ENCODE measurements around the gene NEDD4L. TPM values are rescaled to one million over a fixed set of nuclear protein-coding genes. Genes with fewer than 3 reads are reported as not detected.

Gene NEDD4L
- total and polyA plus RNA-seq, 10 of the 15 experiments (the other 5 are each of a cell fraction or from before 2014, with no cell fraction given) = 7.4 to 24.0 (median 17.7) TPM

DNA sequence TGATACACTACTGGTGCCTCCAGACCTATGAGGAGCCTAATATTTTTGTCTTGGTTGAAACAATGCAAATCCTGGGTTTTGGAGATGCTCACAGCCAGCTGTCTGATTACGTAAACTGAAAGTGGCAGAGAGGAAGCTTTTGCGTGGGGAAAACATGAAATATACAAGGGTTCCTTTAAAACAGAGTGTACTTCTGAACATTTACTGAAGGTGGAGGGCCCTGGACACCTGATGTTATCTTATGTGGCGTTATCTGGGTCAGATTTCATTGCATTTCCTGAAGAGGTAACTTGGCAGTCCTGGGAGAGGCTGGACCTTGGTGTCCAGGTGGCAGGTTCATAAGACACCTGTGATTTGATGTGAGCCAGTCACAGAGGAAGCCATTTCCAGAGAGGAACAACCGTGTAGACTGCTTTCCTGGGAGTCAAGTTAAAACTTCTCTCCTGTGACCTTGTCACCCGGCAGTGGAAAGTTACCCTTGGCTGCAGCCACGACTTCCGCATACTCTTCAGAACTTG is 105.0 kb downstream of the NEDD4L start:
- ATAC-seq (peak; percentile 82), DNase-seq (ENCODE audit: low read depth, low spot score) (peak; percentile 24), FAIRE-seq (no peak)
- peak; percentile 46; the same call in 1 of the 2 replicates for TF ChIP-seq SPI1 (IDR thresholded peaks at IDR 0.05; ENCODE audit: borderline replicate concordance, insufficient read depth, low read depth, low read length)
- TF ChIP-seq CREM (IDR thresholded peaks at IDR 0.05; ENCODE audit: low read depth) = no peak
- TF ChIP-seq JUNB (IDR thresholded peaks at IDR 0.05) = peak; percentile 62
- no peak for TF ChIP-seq SUZ12 (IDR thresholded peaks at IDR 0.05; ENCODE audit: unreplicated experiment)
- TF ChIP-seq HDGF (IDR thresholded peaks at IDR 0.05) = no peak
- 0 out of 2 replicates have a peak, but pooled peaks have one; percentile 32 for TF ChIP-seq TCF12 (IDR thresholded peaks at IDR 0.05; ENCODE audit: low read depth, low read length)
- TF ChIP-seq IKZF1 (conservative IDR thresholded peaks at IDR 0.05) = 0 out of 2 replicates have a peak, but pooled peaks have one; percentile 16
- in situ Hi-C loops (cut with MboI) (no loop called here), intact Hi-C loops (cut with micrococcal nuclease; ENCODE audit: unreplicated experiment) (no loop called here)
- H3K36me3 ChIP-seq (ENCODE audit: control insufficient read depth in 2 of 2, insufficient read depth in 2 of 2, low read length in 1 of 2) = no peaks in the 10 kb centered on the region
- H4K20me1 ChIP-seq (ENCODE audit: control insufficient read depth, insufficient read depth) = no peaks in the 10 kb centered on the region
- H3K9me3 ChIP-seq (replicated peaks; ENCODE audit: control insufficient read depth, insufficient read depth, low read length) = no peaks in the 10 kb centered on the region
- WGBS (ENCODE audit: insufficient coverage, insufficient replicate concordance, low lambda C conversion rate, missing lambda C conversion rate) = 28% methylated on average over 7 of the region's 7 CpGs
- H3K4me1 ChIP-seq (ENCODE audit: control insufficient read depth, insufficient read depth, low read length) = 0 out of 2 replicates have a peak, but pooled peaks cover 3% of the 10 kb centered on the region
- H3K27me3 ChIP-seq (replicated peaks in 1 of 2; ENCODE audit: control insufficient read depth in 2 of 2, insufficient read depth in 2 of 2, low read length in 1 of 2) = no peaks in the 10 kb centered on the region
- ChIA-PET POLR2A (interaction anchor here (0.6 kb wide), 2 partner anchors 15 to 148 kb away, joined by 3 to 8 read pairs; no protein-coding TSS in a partner anchor), CTCF (interaction anchor here (1.1 to 5.3 kb wide), 6 partner anchors 9 to 173 kb away, joined by 3 to 34 read pairs (median 4); partner anchors contain the start of gene NEDD4L), SMC1A (ENCODE audit: uncharacterized antibody, unreplicated experiment) (interaction anchor here (0.6 to 3.0 kb wide), 5 partner anchors 9 to 97 kb away, joined by 3 to 13 read pairs (median 6); no protein-coding TSS in a partner anchor), RAD21 (ENCODE audit: unreplicated experiment) (interaction anchor here (0.9 to 1.1 kb wide), 2 partner anchors 13 to 27 kb away, joined by 3 to 4 read pairs; no protein-coding TSS in a partner anchor)
- no TSS peak for BruUV-seq (replicated peaks)
- H3K27ac ChIP-seq (ENCODE audit: control insufficient read depth, insufficient read depth) = no peak overlapping the region
- no peak overlapping the region for H2AFZ ChIP-seq (ENCODE audit: control insufficient read depth, low read depth, low read length)
- H3K79me2 ChIP-seq (ENCODE audit: control insufficient read depth, insufficient read depth, low read length) = no peaks in the 10 kb centered on the region
- peak overlapping the region; percentile 56 for H3K4me2 ChIP-seq (ENCODE audit: control insufficient read depth, insufficient read depth)
- H3K9ac ChIP-seq (ENCODE audit: control insufficient read depth, insufficient read depth, low read length) = no peak overlapping the region
- H3K4me3 ChIP-seq = no peak overlapping the region

GRCh38 chr18:58150772-58151171 is 106.7 kb downstream of the NEDD4L start:
- WGBS (ENCODE audit: insufficient coverage, insufficient replicate concordance, low lambda C conversion rate, missing lambda C conversion rate) = 60% methylated on average over 4 of the region's 4 CpGs
- H3K27me3 ChIP-seq (replicated peaks in 1 of 2; ENCODE audit: control insufficient read depth in 2 of 2, insufficient read depth in 2 of 2, low read length in 1 of 2) = no peaks in the 10 kb centered on the region
- DNase-seq (ENCODE audit: low read depth, low spot score) = no peak

More at GRCh38 chr18:58150772-58151171, 106.7 kb downstream of the NEDD4L start:
- ChIA-PET CTCF (no interaction called here), RAD21 (ENCODE audit: unreplicated experiment) (interaction anchor here (1.2 kb wide), 1 partner anchor 15 kb away, joined by 4 read pairs; no protein-coding TSS in a partner anchor), POLR2A (interaction anchor here (1.5 kb wide), 1 partner anchor 11 kb away, joined by 5 read pairs; no protein-coding TSS in a partner anchor), SMC1A (ENCODE audit: uncharacterized antibody, unreplicated experiment) (interaction anchor here (0.5 kb wide), 1 partner anchor 479 kb away, joined by 3 read pairs; no protein-coding TSS in a partner anchor)
- Histone ChIP-seq H3K9me3 (replicated peaks; ENCODE audit: control insufficient read depth, insufficient read depth, low read length) (no peaks in the 10 kb centered on the region), H2AFZ (ENCODE audit: control insufficient read depth, low read depth, low read length) (no peak overlapping the region), H3K36me3 (ENCODE audit: control insufficient read depth in 2 of 2, insufficient read depth in 2 of 2, low read length in 1 of 2) (no peaks in the 10 kb centered on the region), H3K4me2 (ENCODE audit: control insufficient read depth, insufficient read depth) (no peak overlapping the region), H3K27ac (ENCODE audit: control insufficient read depth, insufficient read depth) (no peak overlapping the region), H3K79me2 (ENCODE audit: control insufficient read depth, insufficient read depth, low read length) (no peaks in the 10 kb centered on the region), H3K9ac (ENCODE audit: control insufficient read depth, insufficient read depth, low read length) (no peak overlapping the region), H4K20me1 (ENCODE audit: control insufficient read depth, insufficient read depth) (no peaks in the 10 kb centered on the region), H3K4me3 (no peak overlapping the region), H3K4me1 (ENCODE audit: control insufficient read depth, insufficient read depth, low read length) (0 out of 2 replicates have a peak, but pooled peaks cover 3% of the 10 kb centered on the region)
- ATAC-seq = no peak
- no peak for FAIRE-seq
- in situ Hi-C loops (cut with MboI) (no loop called here), intact Hi-C loops (cut with micrococcal nuclease; ENCODE audit: unreplicated experiment) (no loop called here)
- no TSS peak for BruUV-seq (replicated peaks)
- TF ChIP-seq TBL1XR1 (IDR thresholded peaks at IDR 0.05; ENCODE audit: low read depth, low read length) (no peak), IKZF2 (IDR thresholded peaks at IDR 0.05) (no peak), REST (IDR thresholded peaks at IDR 0.05; ENCODE audit: low read depth, low read length) (no peak), NFYA (IDR thresholded peaks at IDR 0.05; ENCODE audit: borderline replicate concordance, low read depth, low read length) (no peak), ETV6 (conservative IDR thresholded peaks at IDR 0.05 in 1 of 2, IDR thresholded peaks at IDR 0.05 in 1 of 2; ENCODE audit: borderline replicate concordance in 1 of 2, low read depth in 1 of 2) (no peak)
